HepG2 (cell line): Measurements from ENCODE around the gene KLF18. TPM values are rescaled to one million over a fixed set of nuclear protein-coding genes. Genes with fewer than 3 reads are reported as not detected.

Source experiments
- ATAC-seq: fragments of 200-7000 bp; cut with Tn5 transposase; 3 replicates; pipeline ENCODE4 v1.9.1; 2020; ENCODE audit warnings: mild to moderate bottlenecking, moderate library complexity
- Bru-seq: library from RNA; stranded (reverse); fragments of 400-500 nt; gene quantifications from one replicate; lab custom pipeline; 2021; lab: Mats Ljungman, UMichigan
- BruChase-seq, 2 experiments: library from RNA; stranded (reverse); fragments of 400-500 nt; gene quantifications; one replicate each; lab custom pipeline; 2021; lab: Mats Ljungman, UMichigan
- BruUV-seq: library from RNA; stranded (reverse); fragments of 400-500 nt; replicated peaks from 2 replicates; lab custom pipeline; 2021; lab: Mats Ljungman, UMichigan
- CTCF ChIA-PET: fragments of 300-600 bp; formaldehyde crosslinking; extraction: SDS; loops from one replicate; lab custom pipeline; 2021; ENCODE audit warnings: low total read pairs, inconsistent platforms, low intra/inter-chr PET ratio; lab: Yijun Ruan, JAX
- POLR2A ChIA-PET: fragments of 350-600 bp; sonication (Branson Sonifier 250); formaldehyde crosslinking; loops from one replicate; lab custom pipeline; 2020; ENCODE audit warnings: antibody characterized with exemption, inconsistent platforms; lab: Yijun Ruan, JAX
- DNase-seq: peaks from one replicate; pipeline ENCODE4 v3.0.0-alpha.2; 2015; ENCODE audit warnings: low spot score
- FAIRE-seq: peaks from 3 replicates; lab custom pipeline; 2011; peaks lifted over from hg19 to GRCh38; lab: Jason Lieb, UNC
- H2AFZ ChIP-seq: one replicate; pipeline ENCODE4 v1.6.1; 2011; ENCODE audit warnings: low read length, inconsistent platforms
- H3K27ac ChIP-seq: fragments of 300-600 bp; 3 replicates; pipeline ENCODE4 v1.8.0; 2011; ENCODE audit warnings: mixed run types, mild to moderate bottlenecking, mixed read lengths, low read length, inconsistent platforms; ENCODE audit not compliant: insufficient read depth; ENCODE audit errors: extremely low read length
- H3K27me3 ChIP-seq, 2 experiments: fragments of 200-600 bp in 1 of 2; 2 replicates in 1 of 2; 3 replicates in 1 of 2; pipeline versions ENCODE4 v1.6.0 to v1.8.0; 2011; ENCODE audit warnings: low read length in 2 of 2, mild to moderate bottlenecking in 2 of 2, moderate library complexity in 2 of 2, inconsistent platforms in 1 of 2; ENCODE audit not compliant: insufficient read depth in 2 of 2, control insufficient read depth in 1 of 2
- H3K36me3 ChIP-seq, 2 experiments: fragments of 200-600 bp in 1 of 2; replicated peaks in 1 of 2; 2 replicates in 1 of 2; 3 replicates in 1 of 2; pipeline versions ENCODE4 v1.5.1 to v1.8.0; 2011; ENCODE audit warnings: low read length in 2 of 2, inconsistent platforms in 1 of 2; ENCODE audit not compliant: insufficient read depth in 2 of 2, control insufficient read depth in 1 of 2
- H3K4me1 ChIP-seq: 2 replicates; pipeline ENCODE4 v1.5.1; 2012; ENCODE audit warnings: low read length, inconsistent platforms; ENCODE audit not compliant: insufficient read depth
- H3K4me2 ChIP-seq: 2 replicates; pipeline ENCODE4 v1.6.0; 2011; ENCODE audit warnings: low read depth, low read length, inconsistent platforms
- H3K4me3 ChIP-seq, 3 experiments: fragments of 200-600 bp in 1 of 3; sonication (generic), shearing (Covaris generic) in 1 of 3; replicated peaks in 1 of 3; 2 replicates each; pipeline ENCODE4 v1.5.1; 2011 to 2016; ENCODE audit warnings: low read length in 3 of 3, inconsistent platforms in 2 of 3, low read depth in 2 of 3, mild to moderate bottlenecking in 2 of 3, control low read depth in 1 of 3, mixed read lengths in 1 of 3; ENCODE audit not compliant: insufficient read depth in 1 of 3
- H3K79me2 ChIP-seq: one replicate; pipeline ENCODE4 v1.6.1; 2011; ENCODE audit warnings: low read length, inconsistent platforms; ENCODE audit not compliant: insufficient read depth
- H3K9ac ChIP-seq: 2 replicates; pipeline ENCODE4 v1.6.0; 2011; ENCODE audit warnings: mild to moderate bottlenecking, low read depth, low read length, inconsistent platforms; ENCODE audit not compliant: insufficient read depth
- H3K9me3 ChIP-seq: 2 replicates; pipeline ENCODE4 v1.5.1; 2012; ENCODE audit warnings: mild to moderate bottlenecking, low read length
- H4K20me1 ChIP-seq: 2 replicates; pipeline ENCODE4 v1.6.0; 2011; ENCODE audit warnings: inconsistent platforms, mild to moderate bottlenecking, low read length, moderate library complexity; ENCODE audit not compliant: insufficient read depth
- TAF15 ChIP-seq: fragments of 200-400 bp; formaldehyde crosslinking; IDR thresholded peaks from one replicate; pipeline ENCODE4 v1.6.1; 2018; ENCODE audit warnings: mild to moderate bottlenecking, low read depth, low read length; ENCODE audit not compliant: poor library complexity, severe bottlenecking
- TOPORS ChIP-seq: sonication (generic); formaldehyde crosslinking; IDR thresholded peaks from 2 replicates; pipeline ENCODE4 v1.8.0; 2023; ENCODE audit warnings: mild to moderate bottlenecking, missing genetic modification reagents
- YEATS2 ChIP-seq: sonication (generic); formaldehyde crosslinking; IDR thresholded peaks from 2 replicates; pipeline ENCODE4 v1.4.0; 2020; ENCODE audit warnings: missing genetic modification reagents, borderline replicate concordance
- ZNF569 ChIP-seq: sonication (generic); formaldehyde crosslinking; IDR thresholded peaks from 2 replicates; pipeline ENCODE4 v1.5.0; 2020; ENCODE audit warnings: mild to moderate bottlenecking, missing genetic modification reagents, moderate library complexity, borderline replicate concordance
- WGBS: methylation state at CpG from one replicate; pipeline ENCODE4 v1.1.6; 2017; ENCODE audit warnings: low lambda C conversion rate; 5-methylcytosine and 5-hydroxymethylcytosine counted together
- in situ Hi-C: cut with HindIII; loops from 2 replicates; pipeline ENCODE4 v1.10.0; 2017; ENCODE audit warnings: low pct_unique_long_range_greater_than_20kb; ENCODE audit not compliant: extremely low pct_ligation_motif_present
- intact Hi-C: fragments of 100-400 bp; cut with micrococcal nuclease; formaldehyde crosslinking; loops from one replicate; pipeline ENCODE4 v1.10.0; 2022; ENCODE audit not compliant: unreplicated experiment
- long read RNA-seq, 2 experiments: library from RNA in 1 of 2; library from polyadenylated mRNA in 1 of 2; stranded (forward) in 1 of 2; unstranded in 1 of 2; transcript quantifications; one replicate each; pipeline ENCODE4 v2.0.0, GENCODE V29; 2019 to 2022
- polyA minus RNA-seq, 3 experiments: library from RNA; depleted of rRNA, polyadenylated mRNA; stranded (reverse); fragments of >200 nt; gene quantifications; 2 replicates each; pipeline ENCODE4 v1.2.3, GENCODE V29; 2011; ENCODE audit warnings: low replicate concordance in 1 of 3
- polyA plus RNA-seq, 8 experiments: library from polyadenylated mRNA; depleted of rRNA in 3 of 8; stranded (reverse) in 7 of 8; unstranded in 1 of 8; fragments of >200 nt; fragmentation: Illumina TruSeq in 4 of 8; extraction: Trizol in 4 of 8; gene quantifications; 2 replicates each; pipeline versions ENCODE4 v1.2.1 to v1.2.3, GENCODE V29; 2011 to 2016; ENCODE audit warnings: low read depth in 4 of 8, missing spikeins in 1 of 8, mixed read lengths in 1 of 8; ENCODE audit not compliant: insufficient read depth in 1 of 8
- total RNA-seq, 5 experiments: library from RNA; depleted of rRNA; stranded (reverse); fragments of >200 nt; fragmentation: Illumina TruSeq; extraction: Trizol; gene quantifications; 2 replicates each; pipeline ENCODE4 v1.2.3, GENCODE V29; 2016; ENCODE audit warnings: low read depth in 1 of 5
- TF ChIP-seq, protein P1 (sequence below): fragments of 450-650 bp; IDR thresholded peaks from 2 replicates; pipeline ENCODE4 v1.6.1; 2017; ENCODE audit warnings: mild to moderate bottlenecking
- TF ChIP-seq, protein P2 (sequence below): sonication (generic); formaldehyde crosslinking; IDR thresholded peaks from 2 replicates; pipeline ENCODE4 v1.8.0; 2022; ENCODE audit warnings: mild to moderate bottlenecking, missing genetic modification reagents
- TF ChIP-seq, protein P3 (sequence below): sonication (generic); formaldehyde crosslinking; IDR thresholded peaks from 2 replicates; pipeline ENCODE4 v1.5.0; 2020; ENCODE audit warnings: mild to moderate bottlenecking, missing genetic modification reagents, borderline replicate concordance
- TF ChIP-seq, protein P4 (sequence below): sonication (generic); formaldehyde crosslinking; IDR thresholded peaks from 2 replicates; pipeline ENCODE4 v1.4.0; 2020; ENCODE audit warnings: mild to moderate bottlenecking, missing genetic modification reagents

Gene KLF18
- total RNA-seq (2016; rRNA removed; fragmentation: Illumina TruSeq; extraction: Trizol), result not detected in 2 replicates
- total RNA-seq (2016; cell fraction: cytosol; rRNA removed; fragmentation: Illumina TruSeq; extraction: Trizol; ENCODE audit: low read depth), result not detected in 2 replicates
- not detected in 2 replicates for total RNA-seq (2016; cell fraction: insoluble cytoplasmic fraction; rRNA removed; fragmentation: Illumina TruSeq; extraction: Trizol)
- total RNA-seq (2016; cell fraction: membrane; rRNA removed; fragmentation: Illumina TruSeq; extraction: Trizol), result not detected in 2 replicates
- total RNA-seq (2016; cell fraction: nucleus; rRNA removed; fragmentation: Illumina TruSeq; extraction: Trizol), result not detected in 2 replicates
- polyA plus RNA-seq (2011; rRNA removed), result not detected in 2 replicates
- polyA plus RNA-seq (2011; cell fraction: cytosol; rRNA removed), result not detected in 2 replicates
- polyA plus RNA-seq (2011; cell fraction: nucleus; rRNA removed), result not detected in 2 replicates
- not detected in 2 replicates for polyA plus RNA-seq (2012)
- not detected in 2 replicates for polyA plus RNA-seq (2016; cell fraction: cytosol; fragmentation: Illumina TruSeq; extraction: Trizol; ENCODE audit: low read depth)
- polyA plus RNA-seq (2016; cell fraction: insoluble cytoplasmic fraction; fragmentation: Illumina TruSeq; extraction: Trizol; ENCODE audit: low read depth), result not detected in 2 replicates
- polyA plus RNA-seq (2016; cell fraction: membrane; fragmentation: Illumina TruSeq; extraction: Trizol; ENCODE audit: low read depth), result not detected in 2 replicates
- polyA plus RNA-seq (2016; cell fraction: nucleus; fragmentation: Illumina TruSeq; extraction: Trizol; ENCODE audit: insufficient read depth, low read depth), result not detected in 2 replicates
- 0.19 TPM in 1 of 2 replicates, not detected in the other for polyA minus RNA-seq (2011; rRNA and poly(A)+ RNA removed; ENCODE audit: low replicate concordance)
- not detected in 2 replicates for polyA minus RNA-seq (2011; cell fraction: cytosol; rRNA and poly(A)+ RNA removed)
- not detected in 2 replicates for polyA minus RNA-seq (2011; cell fraction: nucleus; rRNA and poly(A)+ RNA removed)
- Bru-seq, nascent RNA, result not detected
- not detected for BruChase-seq, experiment 1, labeled RNA remaining after a 6-hour chase
- not detected for BruChase-seq, experiment 2, labeled RNA remaining after a 2-hour chase
- long read RNA-seq, experiment 1, result 0 reads
- long read RNA-seq, experiment 2, result 0 reads

DNA sequence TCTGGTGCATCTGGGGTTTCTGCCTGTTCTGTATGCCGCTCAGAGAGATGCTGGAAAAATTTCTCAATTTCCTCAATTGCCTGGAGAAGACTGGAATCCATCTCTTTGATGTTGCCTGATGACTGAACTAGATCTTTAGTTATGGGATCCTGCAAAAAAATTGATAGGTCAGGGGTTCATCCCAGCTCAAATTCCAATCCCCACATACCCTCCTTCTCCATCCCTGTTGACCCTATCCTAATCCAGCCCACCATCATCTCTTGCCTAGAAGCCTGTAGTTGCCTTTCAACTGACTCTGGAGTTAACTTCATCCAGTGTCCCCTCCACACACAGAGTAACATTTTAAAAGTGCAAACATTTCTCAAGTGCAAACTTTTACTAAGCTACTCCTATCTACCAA lies at the start of gene KLF18:
Gene KLF18, minus strand, starts transcription at position 101 of the 400 bp plus-strand sequence. Its CDS starts 0 bp downstream, at position 101.
- Histone ChIP-seq H3K36me3 (no peaks in the 10 kb centered on the region), H2AFZ (no peak within 1 kb of the TSS), H4K20me1 (no peaks in the 10 kb centered on the region), H3K4me3 (no peak within 1 kb of the TSS), H3K4me2 (no peak within 1 kb of the TSS), H3K79me2 (no peaks in the 10 kb centered on the region), H3K9me3 (peaks cover 6% of the 10 kb centered on the region), H3K27me3 (peaks cover 0 to 1% of the 10 kb centered on the region in 2 experiments; a peak in 2 of 5 replicates), H3K27ac (no peak within 1 kb of the TSS), H3K9ac (no peak within 1 kb of the TSS), H3K4me1 (no peaks in the 10 kb centered on the region)
- no peak for ATAC-seq
- POLR2A ChIA-PET, result no interaction called here
- BruUV-seq, result no TSS peak
- CTCF ChIA-PET, result no interaction called here
- WGBS, result 38% methylated on average over 1 of the region's 1 CpG
- DNase-seq, result no peak
- FAIRE-seq, result no peak
- intact Hi-C loops, result no loop called here
- in situ Hi-C loops, result no loop called here
- TF ChIP-seq, protein P1, sequence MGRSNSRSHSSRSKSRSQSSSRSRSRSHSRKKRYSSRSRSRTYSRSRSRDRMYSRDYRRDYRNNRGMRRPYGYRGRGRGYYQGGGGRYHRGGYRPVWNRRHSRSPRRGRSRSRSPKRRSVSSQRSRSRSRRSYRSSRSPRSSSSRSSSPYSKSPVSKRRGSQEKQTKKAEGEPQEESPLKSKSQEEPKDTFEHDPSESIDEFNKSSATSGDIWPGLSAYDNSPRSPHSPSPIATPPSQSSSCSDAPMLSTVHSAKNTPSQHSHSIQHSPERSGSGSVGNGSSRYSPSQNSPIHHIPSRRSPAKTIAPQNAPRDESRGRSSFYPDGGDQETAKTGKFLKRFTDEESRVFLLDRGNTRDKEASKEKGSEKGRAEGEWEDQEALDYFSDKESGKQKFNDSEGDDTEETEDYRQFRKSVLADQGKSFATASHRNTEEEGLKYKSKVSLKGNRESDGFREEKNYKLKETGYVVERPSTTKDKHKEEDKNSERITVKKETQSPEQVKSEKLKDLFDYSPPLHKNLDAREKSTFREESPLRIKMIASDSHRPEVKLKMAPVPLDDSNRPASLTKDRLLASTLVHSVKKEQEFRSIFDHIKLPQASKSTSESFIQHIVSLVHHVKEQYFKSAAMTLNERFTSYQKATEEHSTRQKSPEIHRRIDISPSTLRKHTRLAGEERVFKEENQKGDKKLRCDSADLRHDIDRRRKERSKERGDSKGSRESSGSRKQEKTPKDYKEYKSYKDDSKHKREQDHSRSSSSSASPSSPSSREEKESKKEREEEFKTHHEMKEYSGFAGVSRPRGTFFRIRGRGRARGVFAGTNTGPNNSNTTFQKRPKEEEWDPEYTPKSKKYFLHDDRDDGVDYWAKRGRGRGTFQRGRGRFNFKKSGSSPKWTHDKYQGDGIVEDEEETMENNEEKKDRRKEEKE, result no peak
- TF ChIP-seq, protein P2, sequence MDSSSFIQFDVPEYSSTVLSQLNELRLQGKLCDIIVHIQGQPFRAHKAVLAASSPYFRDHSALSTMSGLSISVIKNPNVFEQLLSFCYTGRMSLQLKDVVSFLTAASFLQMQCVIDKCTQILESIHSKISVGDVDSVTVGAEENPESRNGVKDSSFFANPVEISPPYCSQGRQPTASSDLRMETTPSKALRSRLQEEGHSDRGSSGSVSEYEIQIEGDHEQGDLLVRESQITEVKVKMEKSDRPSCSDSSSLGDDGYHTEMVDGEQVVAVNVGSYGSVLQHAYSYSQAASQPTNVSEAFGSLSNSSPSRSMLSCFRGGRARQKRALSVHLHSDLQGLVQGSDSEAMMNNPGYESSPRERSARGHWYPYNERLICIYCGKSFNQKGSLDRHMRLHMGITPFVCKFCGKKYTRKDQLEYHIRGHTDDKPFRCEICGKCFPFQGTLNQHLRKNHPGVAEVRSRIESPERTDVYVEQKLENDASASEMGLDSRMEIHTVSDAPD, result no peak
- TF ChIP-seq TOPORS (CRISPR knock-in tag) (no peak), YEATS2 (no peak), ZNF569 (CRISPR knock-in tag) (no peak), TAF15 (no peak)
- TF ChIP-seq, protein P3, sequence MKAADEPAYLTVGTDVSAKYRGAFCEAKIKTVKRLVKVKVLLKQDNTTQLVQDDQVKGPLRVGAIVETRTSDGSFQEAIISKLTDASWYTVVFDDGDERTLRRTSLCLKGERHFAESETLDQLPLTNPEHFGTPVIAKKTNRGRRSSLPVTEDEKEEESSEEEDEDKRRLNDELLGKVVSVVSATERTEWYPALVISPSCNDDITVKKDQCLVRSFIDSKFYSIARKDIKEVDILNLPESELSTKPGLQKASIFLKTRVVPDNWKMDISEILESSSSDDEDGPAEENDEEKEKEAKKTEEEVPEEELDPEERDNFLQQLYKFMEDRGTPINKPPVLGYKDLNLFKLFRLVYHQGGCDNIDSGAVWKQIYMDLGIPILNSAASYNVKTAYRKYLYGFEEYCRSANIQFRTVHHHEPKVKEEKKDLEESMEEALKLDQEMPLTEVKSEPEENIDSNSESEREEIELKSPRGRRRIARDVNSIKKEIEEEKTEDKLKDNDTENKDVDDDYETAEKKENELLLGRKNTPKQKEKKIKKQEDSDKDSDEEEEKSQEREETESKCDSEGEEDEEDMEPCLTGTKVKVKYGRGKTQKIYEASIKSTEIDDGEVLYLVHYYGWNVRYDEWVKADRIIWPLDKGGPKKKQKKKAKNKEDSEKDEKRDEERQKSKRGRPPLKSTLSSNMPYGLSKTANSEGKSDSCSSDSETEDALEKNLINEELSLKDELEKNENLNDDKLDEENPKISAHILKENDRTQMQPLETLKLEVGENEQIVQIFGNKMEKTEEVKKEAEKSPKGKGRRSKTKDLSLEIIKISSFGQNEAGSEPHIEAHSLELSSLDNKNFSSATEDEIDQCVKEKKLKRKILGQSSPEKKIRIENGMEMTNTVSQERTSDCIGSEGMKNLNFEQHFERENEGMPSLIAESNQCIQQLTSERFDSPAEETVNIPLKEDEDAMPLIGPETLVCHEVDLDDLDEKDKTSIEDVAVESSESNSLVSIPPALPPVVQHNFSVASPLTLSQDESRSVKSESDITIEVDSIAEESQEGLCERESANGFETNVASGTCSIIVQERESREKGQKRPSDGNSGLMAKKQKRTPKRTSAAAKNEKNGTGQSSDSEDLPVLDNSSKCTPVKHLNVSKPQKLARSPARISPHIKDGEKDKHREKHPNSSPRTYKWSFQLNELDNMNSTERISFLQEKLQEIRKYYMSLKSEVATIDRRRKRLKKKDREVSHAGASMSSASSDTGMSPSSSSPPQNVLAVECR (CRISPR knock-in tag), result no peak
- TF ChIP-seq, protein P4, sequence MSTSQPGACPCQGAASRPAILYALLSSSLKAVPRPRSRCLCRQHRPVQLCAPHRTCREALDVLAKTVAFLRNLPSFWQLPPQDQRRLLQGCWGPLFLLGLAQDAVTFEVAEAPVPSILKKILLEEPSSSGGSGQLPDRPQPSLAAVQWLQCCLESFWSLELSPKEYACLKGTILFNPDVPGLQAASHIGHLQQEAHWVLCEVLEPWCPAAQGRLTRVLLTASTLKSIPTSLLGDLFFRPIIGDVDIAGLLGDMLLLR, result no peak
